ENCODE results near the gene WDR41.
"Not testable (repeated sequence)": the region's sequence is repeated elsewhere in the genome, so short reads cannot be mapped to it uniquely, and the experiment has no call there.

The WDR41 gene

GRCh38 chr5:77409870-77410621, 82.1 kb downstream of the WDR41 start:
- no peak for DNase-seq (ENCODE audit: insufficient read length, low spot score)
- FAIRE-seq = no peak

DNA sequence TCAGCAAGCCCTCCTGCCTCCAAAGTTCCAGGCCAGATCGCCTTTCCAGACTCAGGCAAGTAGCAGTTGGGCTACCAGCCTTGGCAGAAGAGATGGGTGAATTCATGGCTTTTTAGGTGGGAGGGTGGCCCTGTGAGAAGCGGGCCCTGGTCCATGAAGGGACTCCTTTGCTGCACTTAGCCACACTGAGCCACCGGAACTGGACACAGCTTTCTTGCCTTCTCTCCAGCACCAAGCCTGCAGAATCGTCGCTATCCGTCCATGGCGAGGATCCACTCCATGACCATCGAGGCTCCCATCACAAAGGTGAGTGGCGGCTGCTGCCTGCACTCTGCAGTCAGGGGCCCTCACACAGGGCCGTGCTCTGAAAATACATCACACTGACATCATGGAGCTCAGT, 85.0 kb downstream of the WDR41 start:
- FAIRE-seq (no peak), DNase-seq (ENCODE audit: insufficient read length, low spot score) (no peak)

DNA sequence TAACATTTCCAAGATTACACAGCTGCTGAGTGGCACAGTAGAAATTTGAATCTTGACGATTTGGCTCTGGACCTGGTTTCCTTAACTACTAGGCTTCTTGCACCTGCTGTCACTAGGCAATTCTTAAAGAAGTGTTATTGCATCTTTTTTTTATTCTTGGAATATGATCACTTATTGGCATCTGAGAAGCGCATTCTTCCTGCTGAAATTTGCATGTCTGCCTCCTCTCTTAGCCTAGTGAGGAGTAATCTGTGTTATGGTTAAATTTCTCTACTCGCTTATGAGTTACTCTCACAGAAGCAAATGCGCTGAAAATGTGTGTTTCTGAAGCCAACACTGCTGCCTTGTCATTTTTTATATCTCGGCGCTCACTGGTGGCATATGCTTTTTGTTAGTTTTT, 89.3 kb downstream of the WDR41 start:
- no peak for FAIRE-seq
- DNase-seq (ENCODE audit: insufficient read length, low spot score) = no peak

GRCh38 chr5:77400645-77401044, 91.5 kb downstream of the WDR41 start:
- FAIRE-seq (no peak), DNase-seq (ENCODE audit: insufficient read length, low spot score) (no peak)

GRCh38 chr5:77398896-77399295, 93.2 kb downstream of the WDR41 start:
- DNase-seq (ENCODE audit: insufficient read length, low spot score) (no peak), FAIRE-seq (no peak)

- DNase-seq (ENCODE audit: insufficient read length, low spot score) = no peak
- FAIRE-seq = no peak
Observed at GRCh38 chr5:77398458-77398857, 93.7 kb downstream of the WDR41 start.

- DNase-seq (ENCODE audit: insufficient read length, low spot score) (no peak), FAIRE-seq (no peak)
Observed at GRCh38 chr5:77397686-77398292, 94.3 kb downstream of the WDR41 start.

GRCh38 chr5:77396017-77396416, 96.1 kb downstream of the WDR41 start:
- DNase-seq (ENCODE audit: insufficient read length, low spot score) (no peak), FAIRE-seq (peak; percentile 35)

DNA sequence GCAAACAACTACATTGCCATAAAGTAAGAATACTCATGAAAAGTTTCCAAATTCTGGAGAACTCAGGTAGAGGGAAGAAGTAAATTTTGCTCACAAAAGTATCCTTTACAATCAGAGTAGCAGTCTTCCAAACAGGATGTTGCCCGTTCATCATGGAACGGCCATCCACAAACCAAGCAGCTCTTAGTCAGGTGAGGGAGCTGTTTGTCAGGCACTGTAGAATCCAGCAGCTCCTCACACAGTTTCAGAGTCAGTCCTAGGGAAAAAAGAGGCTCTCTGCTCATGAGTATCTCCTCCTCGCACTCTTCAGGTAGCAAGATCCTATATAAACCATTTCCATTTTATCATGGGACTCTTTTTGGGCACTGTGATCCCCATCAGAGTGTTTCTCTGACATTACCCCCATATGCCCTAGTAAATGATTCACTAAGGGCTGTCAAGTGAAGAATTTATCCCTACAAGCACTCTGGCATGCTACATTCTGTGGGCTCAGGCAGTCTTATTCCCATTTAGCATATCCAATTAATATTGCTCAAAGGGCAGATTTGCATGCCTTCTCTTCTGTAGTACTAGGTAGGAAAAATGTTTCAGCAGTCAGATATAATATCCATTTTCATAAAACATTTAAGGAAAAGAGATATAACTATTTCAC, 97.9 kb downstream of the WDR41 start:
- FAIRE-seq (no peak), DNase-seq (ENCODE audit: insufficient read length, low spot score) (no peak)

DNA sequence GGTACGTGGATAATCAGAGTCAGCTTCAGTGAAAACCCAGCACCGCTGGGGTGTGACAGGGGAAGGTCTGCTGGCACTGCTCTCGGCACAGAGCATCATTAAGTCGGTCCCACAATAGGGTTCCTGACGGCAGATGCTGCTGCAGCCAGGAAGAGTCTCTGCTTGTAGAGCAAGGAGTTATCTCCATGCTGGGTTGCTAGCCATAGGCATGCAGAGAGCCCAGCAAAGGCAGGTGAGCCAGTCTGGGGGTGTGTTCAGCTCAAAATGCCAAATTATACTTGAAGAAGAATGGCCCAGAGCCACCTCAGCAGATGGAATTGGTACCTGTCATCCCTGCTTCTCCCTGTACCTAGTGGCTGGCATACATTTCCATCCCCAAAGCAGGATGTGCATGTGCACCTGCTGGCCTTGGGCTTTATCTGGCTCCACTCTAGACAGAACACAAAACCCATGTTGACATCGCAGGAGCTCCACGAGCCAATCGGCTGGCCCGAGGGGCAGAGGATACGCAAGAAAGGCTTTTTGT, 100.8 kb downstream of the WDR41 start:
- DNase-seq (ENCODE audit: insufficient read length, low spot score) (no peak), FAIRE-seq (no peak)

- DNase-seq (ENCODE audit: insufficient read length, low spot score) (no peak), FAIRE-seq (no peak)
Observed at GRCh38 chr5:77390795-77391194, 101.3 kb downstream of the WDR41 start.

DNA sequence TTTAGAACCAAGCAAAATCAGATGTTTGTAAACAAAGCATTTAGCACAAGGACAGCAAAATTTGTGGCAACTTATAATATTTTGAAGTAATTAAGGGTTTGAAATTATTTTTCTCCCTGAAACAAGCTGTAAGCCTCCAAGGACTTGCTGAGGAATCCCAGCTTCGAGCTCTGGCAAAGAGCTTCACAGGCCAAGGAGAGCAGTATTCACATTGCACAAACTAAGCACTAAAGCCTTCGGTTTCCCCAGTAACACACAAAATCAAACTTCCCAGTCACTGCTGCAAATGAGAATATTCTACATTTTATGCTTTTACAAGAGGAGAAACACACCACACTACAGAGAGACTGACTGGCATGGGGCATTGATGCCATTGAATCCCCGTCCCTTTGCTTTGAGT, 101.9 kb downstream of the WDR41 start:
- no peak for FAIRE-seq
- no peak for DNase-seq (ENCODE audit: insufficient read length, low spot score)

DNA sequence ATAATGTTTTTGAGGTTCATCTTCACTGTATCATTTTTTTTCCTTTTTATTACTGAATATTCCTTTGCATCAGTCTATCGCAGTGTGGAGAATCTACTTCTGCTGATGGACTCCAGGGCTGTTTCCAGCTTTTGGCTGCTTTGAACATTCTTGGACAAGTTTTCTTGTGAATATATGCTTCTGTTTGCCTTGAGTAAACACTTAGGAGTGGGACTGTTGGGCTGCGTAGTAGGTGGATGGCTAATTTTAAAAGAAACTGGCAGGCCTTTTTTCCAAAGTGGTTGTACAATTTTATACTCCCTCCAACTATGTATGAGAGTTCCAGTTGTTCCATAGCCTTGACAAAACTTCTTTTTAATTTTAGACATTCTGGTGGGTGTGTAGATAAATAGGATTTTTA, 102.4 kb downstream of the WDR41 start:
- DNase-seq (ENCODE audit: insufficient read length, low spot score) = no peak
- FAIRE-seq = no peak

DNA sequence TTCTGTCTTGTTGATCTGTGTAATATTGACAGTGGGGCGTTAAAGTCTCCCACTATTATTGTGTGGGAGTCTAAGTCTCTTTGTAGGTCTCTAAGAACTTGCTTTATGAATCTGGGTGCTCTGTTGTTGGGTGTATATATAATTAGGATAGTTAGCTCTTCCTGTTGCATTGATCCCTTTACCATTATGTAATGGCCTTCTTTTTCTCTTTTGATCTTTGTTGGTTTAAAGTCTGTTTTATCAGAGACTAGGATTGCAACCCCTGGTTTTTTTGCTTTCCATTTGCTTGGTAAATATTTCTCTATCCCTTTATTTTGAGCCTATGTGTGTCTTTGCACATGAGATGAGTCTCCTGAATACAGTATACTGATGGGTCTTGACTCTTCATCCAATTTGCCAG, 105.8 kb downstream of the WDR41 start:
- not testable (repeated sequence) for DNase-seq (ENCODE audit: insufficient read length, low spot score); FAIRE-seq

DNA sequence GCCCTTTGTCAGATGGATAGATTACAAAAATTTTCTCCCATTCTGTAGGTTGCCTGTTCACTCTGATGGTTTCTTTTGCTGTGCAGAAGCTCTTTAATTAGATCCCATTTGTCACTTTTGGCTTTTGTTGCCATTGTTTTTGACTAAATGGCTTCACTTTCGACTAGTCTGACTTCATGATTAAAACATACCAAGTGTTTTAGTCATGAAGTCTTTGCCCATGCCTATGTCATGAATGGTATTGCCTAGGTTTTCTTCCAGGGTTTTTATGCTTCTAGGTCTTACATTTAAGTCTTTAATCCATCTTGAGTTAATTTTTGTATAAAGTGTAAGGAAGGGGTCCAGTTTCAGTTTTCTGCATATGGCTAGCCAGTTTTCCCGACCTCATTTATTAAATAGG, 108.8 kb downstream of the WDR41 start:
- not testable (repeated sequence) for DNase-seq (ENCODE audit: insufficient read length, low spot score); FAIRE-seq

All from GM19239 (cell line).